Measurements from ENCODE around the gene RTBDN.

RTBDN gene

DNA sequence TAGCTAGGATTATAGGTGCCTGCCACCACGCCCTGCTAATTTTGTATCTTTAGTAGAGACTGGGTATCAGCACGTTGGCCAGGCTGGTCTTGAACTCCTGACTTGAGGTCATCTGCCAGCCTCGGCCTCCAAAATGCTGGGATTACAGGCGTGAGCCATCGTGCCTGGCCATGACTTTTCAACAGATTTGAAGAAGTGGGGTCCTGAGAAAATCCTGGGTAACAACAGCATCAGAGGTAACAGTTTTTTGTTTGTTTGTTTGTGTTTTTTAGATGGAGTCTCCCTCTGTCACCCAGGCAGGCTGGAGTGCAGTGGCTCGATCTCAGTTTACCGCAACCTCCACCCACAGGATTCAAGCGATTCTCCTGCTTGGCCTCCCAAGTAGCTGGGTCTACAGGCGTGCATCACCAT is 39.4 kb downstream of the RTBDN start:
- Histone ChIP-seq H3K4me3 (ENCODE audit: low read depth, low read length) (no peak overlapping the region), H3K27me3 (no peaks in the 10 kb centered on the region), H3K36me3 (peaks cover 13% of the 10 kb centered on the region), H3K4me1 (peaks cover 13% of the 10 kb centered on the region), H3K9me3 (no peaks in the 10 kb centered on the region)
- DNase-seq: no peak
- TF ChIP-seq, protein P1, sequence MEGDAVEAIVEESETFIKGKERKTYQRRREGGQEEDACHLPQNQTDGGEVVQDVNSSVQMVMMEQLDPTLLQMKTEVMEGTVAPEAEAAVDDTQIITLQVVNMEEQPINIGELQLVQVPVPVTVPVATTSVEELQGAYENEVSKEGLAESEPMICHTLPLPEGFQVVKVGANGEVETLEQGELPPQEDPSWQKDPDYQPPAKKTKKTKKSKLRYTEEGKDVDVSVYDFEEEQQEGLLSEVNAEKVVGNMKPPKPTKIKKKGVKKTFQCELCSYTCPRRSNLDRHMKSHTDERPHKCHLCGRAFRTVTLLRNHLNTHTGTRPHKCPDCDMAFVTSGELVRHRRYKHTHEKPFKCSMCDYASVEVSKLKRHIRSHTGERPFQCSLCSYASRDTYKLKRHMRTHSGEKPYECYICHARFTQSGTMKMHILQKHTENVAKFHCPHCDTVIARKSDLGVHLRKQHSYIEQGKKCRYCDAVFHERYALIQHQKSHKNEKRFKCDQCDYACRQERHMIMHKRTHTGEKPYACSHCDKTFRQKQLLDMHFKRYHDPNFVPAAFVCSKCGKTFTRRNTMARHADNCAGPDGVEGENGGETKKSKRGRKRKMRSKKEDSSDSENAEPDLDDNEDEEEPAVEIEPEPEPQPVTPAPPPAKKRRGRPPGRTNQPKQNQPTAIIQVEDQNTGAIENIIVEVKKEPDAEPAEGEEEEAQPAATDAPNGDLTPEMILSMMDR (IDR thresholded peaks at IDR 0.05; ENCODE audit: low read depth, low read length): no peak

DNA sequence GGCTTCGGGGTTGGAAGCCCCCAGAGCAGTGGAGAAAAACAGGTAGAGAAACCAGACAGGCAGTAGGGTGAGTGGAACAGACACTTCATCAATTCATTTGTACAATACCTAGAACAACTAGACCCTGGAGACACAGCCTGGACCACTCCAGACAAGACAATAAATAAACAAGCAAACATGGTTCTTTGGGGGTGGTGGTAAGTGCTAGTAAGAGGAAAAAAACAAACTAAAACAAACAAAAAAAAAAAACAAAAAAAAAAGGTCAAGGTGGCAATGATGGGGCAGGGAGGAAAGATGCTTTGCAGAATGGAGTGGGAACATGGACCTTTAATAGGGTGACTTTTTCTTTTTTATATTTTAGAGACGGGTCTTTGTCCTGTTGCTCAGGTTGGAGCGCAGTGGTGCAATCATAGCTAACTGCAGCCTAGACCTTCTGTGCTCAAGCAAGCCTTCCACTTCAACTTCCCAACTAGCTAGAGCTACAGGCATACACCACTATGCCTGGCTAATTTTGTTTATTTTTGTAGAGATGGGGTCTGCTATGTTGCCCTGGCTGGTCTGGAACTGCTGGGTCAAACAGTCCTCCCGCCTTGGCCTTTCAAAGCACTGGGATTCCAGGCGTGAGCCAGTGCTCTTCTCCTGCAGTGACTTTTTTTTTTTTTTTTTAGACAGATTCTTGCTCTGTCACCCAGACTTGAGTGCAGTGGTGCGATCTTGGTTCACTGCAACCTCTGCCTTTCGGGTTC is 40.0 kb downstream of the RTBDN start:
- DNase-seq: no peak
- TF ChIP-seq, protein P1 (IDR thresholded peaks at IDR 0.05; ENCODE audit: low read depth, low read length): no peak
- Histone ChIP-seq H3K4me3 (ENCODE audit: low read depth, low read length) (peak overlapping the region; percentile 89), H3K4me1 (peaks cover 13% of the 10 kb centered on the region), H3K36me3 (peaks cover 7% of the 10 kb centered on the region), H3K27me3 (no peaks in the 10 kb centered on the region), H3K9me3 (no peaks in the 10 kb centered on the region)

DNA sequence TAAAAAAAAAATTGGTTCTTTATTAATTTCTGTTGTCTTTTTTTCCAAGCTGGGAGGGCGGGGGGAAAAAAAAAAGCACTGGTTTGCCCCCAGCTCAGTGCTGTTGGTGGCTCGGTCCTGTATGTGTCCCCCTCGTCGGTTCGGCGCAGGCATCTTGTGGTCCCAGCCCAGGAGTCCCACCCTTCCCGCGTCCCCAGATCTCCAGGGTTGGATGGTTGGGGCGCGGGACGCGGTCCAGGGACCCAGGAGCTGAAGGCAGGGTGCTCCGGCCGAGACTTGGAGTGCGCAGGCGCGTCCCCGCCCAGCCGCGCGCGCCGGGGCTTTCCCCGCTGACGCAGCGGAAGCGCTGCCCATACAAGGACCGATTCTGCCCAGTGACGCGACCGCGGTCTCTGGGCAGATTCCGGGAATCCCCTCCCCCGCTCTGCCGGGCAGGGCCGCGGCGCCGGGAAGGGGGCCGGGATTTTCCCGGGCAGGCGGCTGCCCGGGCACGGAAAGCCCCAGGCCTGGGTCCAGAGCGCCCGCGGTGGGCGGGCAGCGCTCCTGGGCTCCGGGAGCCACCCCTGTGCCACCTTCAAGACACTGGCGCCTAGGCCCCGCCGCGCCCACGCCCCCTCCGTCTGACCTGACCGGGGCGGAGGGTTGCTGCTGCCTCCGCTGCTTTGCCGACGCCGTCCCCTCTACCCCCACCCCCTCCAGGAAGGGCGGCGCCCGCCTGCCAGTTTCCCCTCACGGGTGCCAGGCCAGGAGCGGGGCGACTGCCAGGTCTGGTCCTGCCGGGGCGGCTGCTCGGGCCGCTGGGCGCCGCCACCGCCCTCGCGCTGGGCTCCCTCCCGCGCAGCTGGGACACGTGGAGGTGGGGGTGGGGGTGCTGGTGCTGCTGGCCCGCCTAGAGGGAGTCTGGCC is 40.8 kb downstream of the RTBDN start:
- no peaks in the 10 kb centered on the region for H3K27me3 ChIP-seq
- TF ChIP-seq, protein P1 (IDR thresholded peaks at IDR 0.05; ENCODE audit: low read depth, low read length): no peak
- no peaks in the 10 kb centered on the region; the same call in 1 of the 2 replicates for H3K36me3 ChIP-seq
- H3K4me3 ChIP-seq (ENCODE audit: low read depth, low read length): peak overlapping the region; percentile 89
- DNase-seq: peak; percentile 95
- H3K4me1 ChIP-seq: peaks cover 18% of the 10 kb centered on the region
- no peaks in the 10 kb centered on the region for H3K9me3 ChIP-seq

DNA sequence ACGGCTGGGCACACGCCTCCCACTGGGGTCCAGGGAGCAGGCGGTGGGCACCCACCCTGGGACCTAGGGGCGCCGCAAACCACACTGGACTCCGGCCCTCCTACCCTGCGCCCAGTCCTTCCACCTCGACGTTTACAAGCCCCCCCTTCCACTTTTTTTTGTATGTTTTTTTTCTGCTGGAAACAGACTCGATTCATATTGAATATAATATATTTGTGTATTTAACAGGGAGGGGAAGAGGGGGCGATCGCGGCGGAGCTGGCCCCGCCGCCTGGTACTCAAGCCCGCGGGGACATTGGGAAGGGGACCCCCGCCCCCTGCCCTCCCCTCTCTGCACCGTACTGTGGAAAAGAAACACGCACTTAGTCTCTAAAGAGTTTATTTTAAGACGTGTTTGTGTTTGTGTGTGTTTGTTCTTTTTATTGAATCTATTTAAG is 41.5 kb downstream of the RTBDN start:
- TF ChIP-seq, protein P1 (IDR thresholded peaks at IDR 0.05; ENCODE audit: low read depth, low read length): no peak
- DNase-seq: no peak
- H3K36me3 ChIP-seq: no peaks in the 10 kb centered on the region; the same call in 1 of the 2 replicates
- H3K4me3 ChIP-seq (ENCODE audit: low read depth, low read length): peak overlapping the region; percentile 89
- H3K27me3 ChIP-seq: no peaks in the 10 kb centered on the region
- no peaks in the 10 kb centered on the region for H3K9me3 ChIP-seq
- peaks cover 25% of the 10 kb centered on the region for H3K4me1 ChIP-seq

DNA sequence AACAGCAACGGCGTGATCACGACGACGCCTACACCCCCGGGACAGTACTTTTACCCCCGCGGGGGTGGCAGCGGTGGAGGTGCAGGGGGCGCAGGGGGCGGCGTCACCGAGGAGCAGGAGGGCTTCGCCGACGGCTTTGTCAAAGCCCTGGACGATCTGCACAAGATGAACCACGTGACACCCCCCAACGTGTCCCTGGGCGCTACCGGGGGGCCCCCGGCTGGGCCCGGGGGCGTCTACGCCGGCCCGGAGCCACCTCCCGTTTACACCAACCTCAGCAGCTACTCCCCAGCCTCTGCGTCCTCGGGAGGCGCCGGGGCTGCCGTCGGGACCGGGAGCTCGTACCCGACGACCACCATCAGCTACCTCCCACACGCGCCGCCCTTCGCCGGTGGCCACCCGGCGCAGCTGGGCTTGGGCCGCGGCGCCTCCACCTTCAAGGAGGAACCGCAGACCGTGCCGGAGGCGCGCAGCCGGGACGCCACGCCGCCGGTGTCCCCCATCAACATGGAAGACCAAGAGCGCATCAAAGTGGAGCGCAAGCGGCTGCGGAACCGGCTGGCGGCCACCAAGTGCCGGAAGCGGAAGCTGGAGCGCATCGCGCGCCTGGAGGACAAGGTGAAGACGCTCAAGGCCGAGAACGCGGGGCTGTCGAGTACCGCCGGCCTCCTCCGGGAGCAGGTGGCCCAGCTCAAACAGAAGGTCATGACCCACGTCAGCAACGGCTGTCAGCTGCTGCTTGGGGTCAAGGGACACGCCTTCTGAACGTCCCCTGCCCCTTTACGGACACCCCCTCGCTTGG is 42.1 kb downstream of the RTBDN start:
- TF ChIP-seq, protein P1 (IDR thresholded peaks at IDR 0.05; ENCODE audit: low read depth, low read length): no peak
- DNase-seq: peak; percentile 83
- Histone ChIP-seq H3K9me3 (no peaks in the 10 kb centered on the region), H3K36me3 (no peaks in the 10 kb centered on the region; the same call in 1 of the 2 replicates), H3K4me3 (ENCODE audit: low read depth, low read length) (peak overlapping the region; percentile 89), H3K27me3 (no peaks in the 10 kb centered on the region), H3K4me1 (peaks cover 27% of the 10 kb centered on the region)

All from BE2C (cell line).